Measurements from ENCODE around the gene OLFM3.

Gene OLFM3

DNA sequence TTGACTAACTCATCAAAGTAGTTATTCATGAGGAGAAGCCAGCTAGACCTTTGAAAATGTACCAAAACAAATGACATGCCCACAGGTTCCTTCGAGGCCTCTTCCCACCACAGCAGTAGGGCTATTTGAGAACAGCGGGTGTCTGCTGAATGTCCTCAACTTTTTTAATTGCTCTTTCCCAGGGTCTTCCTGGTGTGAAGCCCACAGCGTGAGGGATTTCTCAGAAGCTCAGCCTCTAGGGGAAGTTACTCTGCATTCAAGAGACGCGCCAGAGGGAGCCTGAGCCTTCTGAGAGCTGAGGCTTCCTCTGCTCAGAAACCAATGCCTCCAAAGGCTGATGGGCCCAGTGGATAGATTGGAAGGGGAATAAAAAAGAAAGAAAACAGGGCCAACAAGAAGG, 153.6 kb downstream of the OLFM3 start:
- Histone ChIP-seq H3K79me2 (ENCODE audit: low read length) (no peaks in the 10 kb centered on the region), H2AFZ (ENCODE audit: low read depth, low read length) (no peak overlapping the region), H3K4me3 (ENCODE audit: low read length) (no peak overlapping the region), H4K20me1 (ENCODE audit: insufficient read depth, low read length) (no peaks in the 10 kb centered on the region), H3K9me3 (ENCODE audit: insufficient read depth, low read length) (no peaks in the 10 kb centered on the region), H3K27ac (ENCODE audit: low read length) (no peak overlapping the region), H3K4me2 (ENCODE audit: low read length) (no peak overlapping the region), H3K9ac (ENCODE audit: low read length) (no peak overlapping the region), H3K36me3 (replicated peaks; ENCODE audit: low read depth, low read length) (no peaks in the 10 kb centered on the region), H3K4me1 (ENCODE audit: low read length) (no peaks in the 10 kb centered on the region), H3K27me3 (ENCODE audit: low read depth, low read length) (no peaks in the 10 kb centered on the region)
- no peak for TF ChIP-seq EZH2phosphoT487 (IDR thresholded peaks at IDR 0.05; ENCODE audit: low read depth)
- TF ChIP-seq, protein P1, sequence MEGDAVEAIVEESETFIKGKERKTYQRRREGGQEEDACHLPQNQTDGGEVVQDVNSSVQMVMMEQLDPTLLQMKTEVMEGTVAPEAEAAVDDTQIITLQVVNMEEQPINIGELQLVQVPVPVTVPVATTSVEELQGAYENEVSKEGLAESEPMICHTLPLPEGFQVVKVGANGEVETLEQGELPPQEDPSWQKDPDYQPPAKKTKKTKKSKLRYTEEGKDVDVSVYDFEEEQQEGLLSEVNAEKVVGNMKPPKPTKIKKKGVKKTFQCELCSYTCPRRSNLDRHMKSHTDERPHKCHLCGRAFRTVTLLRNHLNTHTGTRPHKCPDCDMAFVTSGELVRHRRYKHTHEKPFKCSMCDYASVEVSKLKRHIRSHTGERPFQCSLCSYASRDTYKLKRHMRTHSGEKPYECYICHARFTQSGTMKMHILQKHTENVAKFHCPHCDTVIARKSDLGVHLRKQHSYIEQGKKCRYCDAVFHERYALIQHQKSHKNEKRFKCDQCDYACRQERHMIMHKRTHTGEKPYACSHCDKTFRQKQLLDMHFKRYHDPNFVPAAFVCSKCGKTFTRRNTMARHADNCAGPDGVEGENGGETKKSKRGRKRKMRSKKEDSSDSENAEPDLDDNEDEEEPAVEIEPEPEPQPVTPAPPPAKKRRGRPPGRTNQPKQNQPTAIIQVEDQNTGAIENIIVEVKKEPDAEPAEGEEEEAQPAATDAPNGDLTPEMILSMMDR (IDR thresholded peaks at IDR 0.05; ENCODE audit: low read depth, low read length): no peak

DNA sequence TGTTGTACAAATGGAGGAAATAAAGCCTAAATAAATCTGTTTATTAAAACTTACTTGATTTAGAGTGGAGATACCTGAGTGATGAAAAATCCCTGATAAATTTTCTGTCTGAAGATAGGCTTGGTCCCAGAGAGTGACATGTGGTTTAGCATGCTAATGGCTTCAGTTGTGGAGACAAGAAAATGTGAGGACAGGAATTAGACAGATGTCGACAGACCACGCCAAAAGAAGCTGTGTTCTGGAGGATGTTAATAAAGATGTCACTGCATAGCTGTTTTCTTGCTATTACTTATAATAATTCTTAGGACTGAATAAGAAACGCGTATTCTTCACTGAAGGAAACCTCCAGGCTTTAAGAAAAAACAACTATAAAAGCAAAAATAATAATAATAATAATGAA, 154.9 kb downstream of the OLFM3 start:
- H4K20me1 ChIP-seq (ENCODE audit: insufficient read depth, low read length): no peaks in the 10 kb centered on the region
- TF ChIP-seq, protein P1 (IDR thresholded peaks at IDR 0.05; ENCODE audit: low read depth, low read length): no peak
- TF ChIP-seq EZH2phosphoT487 (IDR thresholded peaks at IDR 0.05; ENCODE audit: low read depth): no peak
- H3K4me1 ChIP-seq (ENCODE audit: low read length): no peaks in the 10 kb centered on the region
- H3K9ac ChIP-seq (ENCODE audit: low read length): no peak overlapping the region
- H3K4me3 ChIP-seq (ENCODE audit: low read length): no peak overlapping the region
- H3K4me2 ChIP-seq (ENCODE audit: low read length): no peak overlapping the region
- H3K27ac ChIP-seq (ENCODE audit: low read length): no peak overlapping the region
- no peaks in the 10 kb centered on the region for H3K9me3 ChIP-seq (ENCODE audit: insufficient read depth, low read length)
- no peaks in the 10 kb centered on the region for H3K27me3 ChIP-seq (ENCODE audit: low read depth, low read length)
- no peaks in the 10 kb centered on the region for H3K36me3 ChIP-seq (replicated peaks; ENCODE audit: low read depth, low read length)
- no peaks in the 10 kb centered on the region for H3K79me2 ChIP-seq (ENCODE audit: low read length)
- H2AFZ ChIP-seq (ENCODE audit: low read depth, low read length): no peak overlapping the region

DNA sequence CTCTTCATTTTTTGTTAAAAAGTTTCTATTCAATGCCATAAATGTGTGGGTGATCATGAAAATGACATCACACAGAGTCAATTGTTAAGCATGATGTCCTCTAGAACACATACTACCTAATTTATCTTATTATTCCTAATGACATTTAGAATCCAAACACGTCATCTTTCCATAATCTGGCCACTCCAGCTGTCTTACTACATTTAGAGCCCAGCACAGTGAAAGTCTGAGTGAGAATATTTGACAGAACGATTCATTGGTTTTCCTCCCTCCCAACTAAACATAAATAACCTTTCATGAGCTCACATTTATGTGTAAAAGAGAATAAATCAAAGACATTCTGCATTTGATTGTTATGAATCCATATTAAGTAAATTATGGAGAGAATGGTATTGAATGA, 160.7 kb downstream of the OLFM3 start:
- H4K20me1 ChIP-seq (ENCODE audit: insufficient read depth, low read length): no peaks in the 10 kb centered on the region
- H3K27ac ChIP-seq (ENCODE audit: low read length): no peak overlapping the region
- H3K9ac ChIP-seq (ENCODE audit: low read length): no peak overlapping the region
- no peaks in the 10 kb centered on the region for H3K9me3 ChIP-seq (ENCODE audit: insufficient read depth, low read length)
- no peak overlapping the region for H3K4me2 ChIP-seq (ENCODE audit: low read length)
- H3K79me2 ChIP-seq (ENCODE audit: low read length): no peaks in the 10 kb centered on the region
- TF ChIP-seq, protein P1 (IDR thresholded peaks at IDR 0.05; ENCODE audit: low read depth, low read length): no peak
- no peak for TF ChIP-seq EZH2phosphoT487 (IDR thresholded peaks at IDR 0.05; ENCODE audit: low read depth)
- no peak overlapping the region for H2AFZ ChIP-seq (ENCODE audit: low read depth, low read length)
- H3K4me3 ChIP-seq (ENCODE audit: low read length): no peak overlapping the region
- H3K4me1 ChIP-seq (ENCODE audit: low read length): no peaks in the 10 kb centered on the region
- no peaks in the 10 kb centered on the region for H3K36me3 ChIP-seq (replicated peaks; ENCODE audit: low read depth, low read length)
- H3K27me3 ChIP-seq (ENCODE audit: low read depth, low read length): no peaks in the 10 kb centered on the region

DNA sequence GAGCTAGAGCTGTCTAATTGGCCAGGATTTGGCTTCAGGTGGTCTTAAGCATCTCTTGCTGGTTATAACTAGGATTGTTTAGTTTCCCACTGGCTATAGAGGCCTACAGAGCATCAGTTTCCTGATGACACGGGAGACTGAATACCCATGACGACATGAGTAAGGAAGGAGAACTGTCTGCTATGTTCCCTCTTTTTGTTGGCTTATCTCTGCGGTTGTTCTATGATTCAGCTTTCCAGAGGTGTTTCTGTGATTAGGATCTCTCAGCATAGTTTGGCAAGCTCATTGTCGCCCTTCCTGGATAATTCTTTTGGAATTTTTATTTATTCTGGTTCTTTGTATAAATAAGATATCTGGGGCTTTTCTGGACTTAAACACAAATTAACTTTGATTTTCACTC, 163.4 kb downstream of the OLFM3 start:
- H2AFZ ChIP-seq (ENCODE audit: low read depth, low read length): no peak overlapping the region
- no peaks in the 10 kb centered on the region for H3K79me2 ChIP-seq (ENCODE audit: low read length)
- no peaks in the 10 kb centered on the region for H3K9me3 ChIP-seq (ENCODE audit: insufficient read depth, low read length)
- H3K36me3 ChIP-seq (replicated peaks; ENCODE audit: low read depth, low read length): no peaks in the 10 kb centered on the region
- no peak overlapping the region for H3K27ac ChIP-seq (ENCODE audit: low read length)
- no peaks in the 10 kb centered on the region for H4K20me1 ChIP-seq (ENCODE audit: insufficient read depth, low read length)
- H3K4me1 ChIP-seq (ENCODE audit: low read length): no peaks in the 10 kb centered on the region
- no peak overlapping the region for H3K4me2 ChIP-seq (ENCODE audit: low read length)
- no peak overlapping the region for H3K4me3 ChIP-seq (ENCODE audit: low read length)
- no peak for TF ChIP-seq EZH2phosphoT487 (IDR thresholded peaks at IDR 0.05; ENCODE audit: low read depth)
- TF ChIP-seq, protein P1 (IDR thresholded peaks at IDR 0.05; ENCODE audit: low read depth, low read length): no peak
- no peaks in the 10 kb centered on the region for H3K27me3 ChIP-seq (ENCODE audit: low read depth, low read length)
- no peak overlapping the region for H3K9ac ChIP-seq (ENCODE audit: low read length)
